ENCODE data around the gene MAP3K12.

DNA sequence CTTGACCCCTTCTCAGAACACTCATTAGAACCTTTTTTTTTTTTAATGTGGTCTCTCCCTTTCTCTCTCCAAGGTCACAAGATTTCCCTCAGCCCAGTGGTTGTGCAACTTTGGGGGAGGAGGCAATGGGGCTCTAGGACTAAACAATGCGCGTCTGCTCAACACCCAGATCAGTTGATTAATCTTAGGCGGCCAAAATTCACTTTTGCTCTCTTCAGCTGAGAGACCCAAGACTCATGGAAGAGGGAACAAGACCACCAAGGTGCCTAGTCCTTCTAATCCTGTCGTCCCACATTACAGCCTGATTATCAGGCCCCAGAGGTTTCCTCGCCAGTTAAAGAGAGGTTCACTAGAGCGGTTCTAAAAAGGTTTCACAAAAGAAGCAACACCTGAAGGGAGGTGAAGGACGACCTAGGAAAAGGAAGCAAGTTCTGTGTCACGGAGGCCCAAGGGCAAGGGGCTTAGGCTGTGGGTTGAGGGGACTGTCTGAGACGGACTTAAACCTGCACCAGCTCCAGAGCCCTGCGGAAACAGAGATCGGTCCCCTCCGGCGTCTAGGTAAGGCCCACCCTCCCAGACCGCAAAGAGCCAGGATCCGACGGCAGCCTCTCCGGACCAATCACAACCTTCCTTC is 1.0 kb upstream of the MAP3K12 start:
- TF ChIP-seq, protein P1, sequence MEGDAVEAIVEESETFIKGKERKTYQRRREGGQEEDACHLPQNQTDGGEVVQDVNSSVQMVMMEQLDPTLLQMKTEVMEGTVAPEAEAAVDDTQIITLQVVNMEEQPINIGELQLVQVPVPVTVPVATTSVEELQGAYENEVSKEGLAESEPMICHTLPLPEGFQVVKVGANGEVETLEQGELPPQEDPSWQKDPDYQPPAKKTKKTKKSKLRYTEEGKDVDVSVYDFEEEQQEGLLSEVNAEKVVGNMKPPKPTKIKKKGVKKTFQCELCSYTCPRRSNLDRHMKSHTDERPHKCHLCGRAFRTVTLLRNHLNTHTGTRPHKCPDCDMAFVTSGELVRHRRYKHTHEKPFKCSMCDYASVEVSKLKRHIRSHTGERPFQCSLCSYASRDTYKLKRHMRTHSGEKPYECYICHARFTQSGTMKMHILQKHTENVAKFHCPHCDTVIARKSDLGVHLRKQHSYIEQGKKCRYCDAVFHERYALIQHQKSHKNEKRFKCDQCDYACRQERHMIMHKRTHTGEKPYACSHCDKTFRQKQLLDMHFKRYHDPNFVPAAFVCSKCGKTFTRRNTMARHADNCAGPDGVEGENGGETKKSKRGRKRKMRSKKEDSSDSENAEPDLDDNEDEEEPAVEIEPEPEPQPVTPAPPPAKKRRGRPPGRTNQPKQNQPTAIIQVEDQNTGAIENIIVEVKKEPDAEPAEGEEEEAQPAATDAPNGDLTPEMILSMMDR (IDR thresholded peaks at IDR 0.05; ENCODE audit: low read length), result no peak
- TF ChIP-seq EZH2 (IDR thresholded peaks at IDR 0.05; ENCODE audit: borderline replicate concordance, low read length), result no peak
